ENCODE measurements around the gene HMSD.

- TF ChIP-seq POLR2A (IDR thresholded peaks at IDR 0.05) (no peak), CTCF (IDR thresholded peaks at IDR 0.05 in 4 of 5, conservative IDR thresholded peaks at IDR 0.05 in 1 of 5) (no peak)
Measured at GRCh38 chr18:63936932-63937393, 12.1 kb upstream of the HMSD start.

Measured in gastrocnemius medialis (tissue), 4 donors.